Fibroblast of villous mesenchyme (primary cell): ENCODE measurements around the gene BCL10. TPM values are rescaled to one million over a fixed set of nuclear protein-coding genes. Genes with fewer than 3 reads are reported as not detected.

Experiments used
- DNase-seq: peaks from one replicate; pipeline ENCODE4 v3.0.0-alpha.2; 2010; ENCODE audit warnings: low read depth
- H3K4me3 ChIP-seq: 2 replicates; pipeline ENCODE4 v1.5.1; 2011; ENCODE audit warnings: low read depth, mild to moderate bottlenecking, low read length
- CTCF ChIP-seq: IDR thresholded peaks from 2 replicates; pipeline ENCODE4 v1.5.1; 2012; ENCODE audit warnings: low read depth, mild to moderate bottlenecking, low read length; ENCODE audit not compliant: insufficient read depth
- small RNA-seq: library from RNA; depleted of rRNA; stranded (forward); fragments of <200 nt; gene quantifications from one replicate; pipeline ENCODE3, GENCODE V24; 2012
- total RNA-seq: library from RNA; depleted of rRNA; stranded (reverse); fragments of >200 nt; gene quantifications from 2 replicates; pipeline ENCODE4 v1.2.3, GENCODE V29; 2012

BCL10 gene
- total RNA-seq, 1 donor, result 36.7 TPM

DNA sequence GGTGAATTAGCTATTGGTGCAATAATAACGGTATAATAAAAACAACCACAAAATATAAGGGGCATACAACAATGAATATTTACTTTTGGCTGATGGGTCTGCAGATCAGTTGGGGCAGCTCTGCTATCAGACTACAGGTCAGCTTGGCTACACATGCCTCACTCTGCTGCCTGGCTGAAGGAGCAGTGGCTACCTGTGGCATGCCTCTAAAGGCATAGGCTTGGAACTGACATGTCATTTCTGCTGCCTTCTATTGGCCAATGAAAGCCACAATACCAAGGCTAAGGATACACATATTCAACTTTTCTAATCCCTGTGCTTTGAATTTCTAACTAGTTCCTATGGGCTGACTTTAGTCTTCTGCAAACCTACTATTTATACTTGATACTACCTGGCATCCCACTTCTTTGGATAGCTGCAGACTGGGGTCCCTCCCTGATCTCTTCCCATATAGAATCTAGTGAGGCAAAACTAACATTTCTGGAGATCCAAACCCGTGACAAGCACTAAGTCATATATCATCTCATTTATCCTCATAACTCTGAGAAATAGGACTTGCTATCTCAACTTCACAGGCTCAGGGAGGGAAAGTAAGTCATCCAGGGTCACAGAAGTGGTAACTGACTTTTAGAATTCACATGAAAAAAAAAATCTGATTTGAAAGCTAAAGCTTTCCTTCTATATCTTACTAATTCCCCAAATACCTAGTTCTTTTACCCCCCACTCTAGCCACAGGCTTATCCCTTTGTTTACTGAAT lies 56.4 kb downstream of the BCL10 start:
- no peak for TF ChIP-seq CTCF
- H3K4me3 ChIP-seq, result no peak overlapping the region
- no peak for DNase-seq

DNA sequence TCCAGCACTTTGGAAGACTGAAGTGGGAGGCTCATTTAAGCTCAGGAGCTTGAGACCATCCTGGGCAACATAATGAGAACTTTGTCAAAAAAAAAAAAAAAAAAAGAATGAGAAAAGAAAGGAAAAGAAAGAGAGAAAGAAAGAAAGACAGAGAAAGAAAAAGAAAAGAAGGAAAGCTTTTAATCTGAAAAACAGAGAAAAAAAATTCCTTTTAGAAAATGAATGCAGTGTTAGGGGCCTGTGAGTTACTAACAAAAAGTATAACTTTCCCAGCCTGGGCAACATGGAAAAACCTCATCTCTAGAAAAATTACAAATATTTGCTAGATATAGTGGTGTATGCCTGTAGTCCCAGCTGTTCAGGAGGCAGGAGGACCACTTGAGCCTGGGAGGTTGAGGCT lies 59.7 kb downstream of the BCL10 start:
- DNase-seq, result no peak
- TF ChIP-seq CTCF, result no peak
- no peak overlapping the region for H3K4me3 ChIP-seq

Small RNA genes within 50 kb of the gene (small RNA-seq; reads per million reads assigned to genes)
- not detected for gene RF00019

Other genes starting within 250 kb of the BCL10 start
- gene MCOLN3, start 228.1 kb downstream of the BCL10 start, total RNA-seq, result 0.86 and 0.97 TPM in 2 replicates
- 24.2 and 27.6 TPM in 2 replicates for gene SYDE2, start 75.6 kb downstream of the BCL10 start, total RNA-seq
- 14.2 and 23.7 TPM in 2 replicates for gene C1orf52, start 17.0 kb downstream of the BCL10 start, total RNA-seq
- 135 and 259 TPM in 2 replicates for gene DDAH1, start 188.5 kb upstream of the BCL10 start, total RNA-seq